WI38 (cell line): ENCODE data around the gene OR56A4.

Experiments
- H3K4me3 ChIP-seq: 2 replicates; pipeline ENCODE4 v1.5.1; 2011; ENCODE audit warnings: low read depth, mild to moderate bottlenecking, control low read depth, low read length
- CTCF ChIP-seq: IDR thresholded peaks from 2 replicates; pipeline ENCODE4 v1.5.1; 2012; ENCODE audit warnings: low read depth, mild to moderate bottlenecking, control low read depth, low read length

Gene OR56A4, protein sequence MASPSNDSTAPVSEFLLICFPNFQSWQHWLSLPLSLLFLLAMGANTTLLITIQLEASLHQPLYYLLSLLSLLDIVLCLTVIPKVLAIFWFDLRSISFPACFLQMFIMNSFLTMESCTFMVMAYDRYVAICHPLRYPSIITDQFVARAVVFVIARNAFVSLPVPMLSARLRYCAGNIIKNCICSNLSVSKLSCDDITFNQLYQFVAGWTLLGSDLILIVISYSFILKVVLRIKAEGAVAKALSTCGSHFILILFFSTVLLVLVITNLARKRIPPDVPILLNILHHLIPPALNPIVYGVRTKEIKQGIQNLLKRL

DNA sequence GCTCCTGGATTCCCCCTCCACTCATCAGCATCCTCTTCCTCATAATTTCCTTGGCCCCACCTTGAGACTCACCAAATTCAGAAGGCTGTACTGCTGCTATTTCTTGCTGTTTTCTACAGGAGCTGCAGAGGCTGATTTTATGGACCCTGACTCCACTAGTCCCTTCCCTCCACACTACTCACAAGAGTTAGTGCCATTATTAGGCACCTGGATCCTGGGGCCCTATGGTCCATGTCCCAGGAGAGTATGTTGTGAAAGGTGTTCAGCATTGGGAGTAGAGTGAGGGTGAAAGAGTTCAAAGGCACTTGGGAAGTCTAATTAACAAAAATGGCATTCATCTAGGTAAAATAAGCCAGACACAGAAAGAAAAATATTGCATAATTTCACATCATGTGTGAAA, at the start of gene OR56A4:
OR56A4 (minus strand) TSS at position 101 of the 400 bp plus-strand sequence. CDS start 3,954 bp downstream, outside the sequence.
- no peak for TF ChIP-seq CTCF
- no peak within 1 kb of the TSS for H3K4me3 ChIP-seq

- no peak for TF ChIP-seq CTCF
Observed at GRCh38 chr11:6055569-6055968, 48.8 kb upstream of the OR56A4 start.

DNA sequence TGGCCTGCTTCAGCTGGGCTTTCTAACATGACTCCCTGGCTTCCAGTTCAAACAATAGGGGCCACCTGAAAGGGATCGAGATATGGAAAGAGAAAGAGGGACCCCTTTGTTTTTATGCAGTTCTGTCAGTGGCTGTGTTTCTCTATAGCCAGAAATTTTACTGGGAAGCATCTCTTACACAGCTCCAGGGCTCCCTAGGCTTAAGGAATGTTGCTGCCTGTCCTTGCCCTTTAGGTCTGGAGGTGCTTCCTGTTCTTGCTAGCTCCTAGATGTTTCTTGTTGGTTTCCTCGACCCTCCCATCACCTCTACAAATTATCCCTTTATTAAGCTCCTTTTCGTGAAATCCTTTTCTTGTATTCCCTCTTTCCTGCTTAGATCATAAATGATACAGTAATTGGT, 45.6 kb upstream of the OR56A4 start:
- no peak overlapping the region for H3K4me3 ChIP-seq
- TF ChIP-seq CTCF, result no peak

More at GRCh38 chr11:6055569-6055968, 48.8 kb upstream of the OR56A4 start:
- H3K4me3 ChIP-seq, result no peak overlapping the region

DNA sequence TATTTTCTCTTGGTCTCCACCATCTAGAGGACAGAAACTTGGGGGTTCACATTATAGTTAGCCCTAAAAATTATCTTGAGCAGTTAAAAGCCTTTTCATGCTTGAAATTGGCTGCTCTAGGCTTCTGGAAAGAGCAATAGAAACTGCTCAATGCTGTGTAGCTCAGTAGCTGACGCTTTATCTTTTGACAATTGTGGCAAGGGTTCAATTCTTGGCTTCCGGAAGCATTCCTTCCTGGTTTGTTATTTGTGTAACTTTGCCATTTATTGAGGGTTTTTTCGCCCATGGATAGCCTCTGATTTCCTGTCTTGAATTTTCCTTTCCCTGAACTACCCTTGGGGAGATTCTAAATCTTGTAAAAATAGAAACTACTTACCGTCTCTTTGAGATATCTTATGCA, 34.1 kb upstream of the OR56A4 start:
- TF ChIP-seq CTCF, result no peak
- no peak overlapping the region for H3K4me3 ChIP-seq

DNA sequence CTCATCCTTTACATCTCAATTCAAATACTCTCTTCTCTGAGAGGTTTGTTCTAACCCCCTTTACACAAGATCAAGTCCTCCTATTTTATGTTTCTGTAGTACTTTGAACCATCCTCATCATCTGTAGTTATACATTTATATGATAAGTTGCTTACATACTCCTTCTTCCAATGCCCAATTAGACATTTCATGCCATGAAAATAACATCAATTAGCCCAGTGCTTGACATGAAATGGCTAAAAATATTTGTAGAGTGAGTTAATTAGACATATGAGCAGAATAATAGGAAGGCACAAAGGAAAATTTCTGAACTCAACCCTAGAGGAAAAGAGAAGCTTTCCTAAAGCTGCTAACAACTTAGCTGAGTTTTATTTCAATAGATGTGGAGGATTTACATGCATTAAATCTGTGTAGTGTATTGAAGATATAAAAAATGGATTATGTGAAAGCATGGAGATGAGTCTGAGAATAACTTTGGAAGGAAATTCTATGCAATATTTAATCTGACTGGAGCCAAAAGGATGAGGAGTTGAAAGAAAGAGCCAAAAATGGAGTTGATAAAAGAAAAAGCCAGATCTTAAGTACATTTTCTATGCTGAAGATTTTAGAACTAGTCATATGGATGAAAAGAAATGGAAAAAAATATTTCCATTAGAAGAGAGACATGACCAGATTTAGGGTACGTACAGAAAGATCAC, 24.1 kb upstream of the OR56A4 start, which contains the start of gene OR56A1:
OR56A1 (minus strand) TSS at position 51 of the 698 bp plus-strand sequence. CDS start 3,066 bp downstream, outside the sequence.
- no peak for TF ChIP-seq CTCF

GRCh38 chr11:6027501-6027900, 20.8 kb upstream of the OR56A4 start:
- TF ChIP-seq CTCF, result no peak
- H3K4me3 ChIP-seq, result no peak overlapping the region

More for the DNA sequence above, 24.1 kb upstream of the OR56A4 start, which contains the start of gene OR56A1:
- no peak within 1 kb of the TSS for H3K4me3 ChIP-seq

- no peak for TF ChIP-seq CTCF
- no peak overlapping the region for H3K4me3 ChIP-seq
Observed at GRCh38 chr11:6025056-6025455, 18.3 kb upstream of the OR56A4 start.
